NCI-H2227 (cell line): Measurements from ENCODE around the gene LMOD2.
"Not testable (repeated sequence)": the region's sequence is repeated elsewhere in the genome, so short reads cannot be mapped to it uniquely, and the experiment has no call there.

ENCODE experiments used
- DNase-seq: peaks from one replicate; lab custom pipeline; 2025; ENCODE audit not compliant: unreplicated experiment; lab: John Stamatoyannopoulos, UW

Gene LMOD2

GRCh38 chr7:123655614-123656013 is at the start of gene LMOD2:
LMOD2 (plus strand) TSS chr7:123655866; CDS start chr7:123655964, 98 bp downstream.
- DNase-seq, result no peak

GRCh38 chr7:123607423-123607975 is 48.2 kb upstream of the LMOD2 start:
- DNase-seq, result no peak

GRCh38 chr7:123608991-123609882 is 46.4 kb upstream of the LMOD2 start:
- no peak for DNase-seq

GRCh38 chr7:123609883-123610239 is 45.8 kb upstream of the LMOD2 start:
- DNase-seq, result no peak

GRCh38 chr7:123612024-123612423 is 43.6 kb upstream of the LMOD2 start:
- no peak for DNase-seq

- DNase-seq, result no peak
Observed at GRCh38 chr7:123615344-123615743, 40.3 kb upstream of the LMOD2 start.

GRCh38 chr7:123616223-123616622 is 39.4 kb upstream of the LMOD2 start:
- no peak for DNase-seq

- no peak for DNase-seq
Observed at GRCh38 chr7:123621707-123622106, 34.0 kb upstream of the LMOD2 start.

- peak; percentile 39 for DNase-seq
Observed at GRCh38 chr7:123622660-123623386, 32.8 kb upstream of the LMOD2 start.

- peak; percentile 78 for DNase-seq
Observed at GRCh38 chr7:123624527-123625183, 31.0 kb upstream of the LMOD2 start.

GRCh38 chr7:123625254-123625653 is 30.4 kb upstream of the LMOD2 start:
- no peak for DNase-seq

GRCh38 chr7:123627851-123628250 is 27.8 kb upstream of the LMOD2 start:
- no peak for DNase-seq

GRCh38 chr7:123628829-123629228 is 26.8 kb upstream of the LMOD2 start:
- no peak for DNase-seq

GRCh38 chr7:123629281-123629680 is 26.4 kb upstream of the LMOD2 start:
- DNase-seq, result no peak

- no peak for DNase-seq
Observed at GRCh38 chr7:123632808-123633207, 22.9 kb upstream of the LMOD2 start.

- no peak for DNase-seq
Observed at GRCh38 chr7:123633553-123633952, 22.1 kb upstream of the LMOD2 start.

- not testable (repeated sequence) for DNase-seq
Observed at GRCh38 chr7:123634011-123634573, 21.6 kb upstream of the LMOD2 start.

GRCh38 chr7:123635551-123636359 is 19.9 kb upstream of the LMOD2 start:
- peak; percentile 23 for DNase-seq

GRCh38 chr7:123637203-123637602 is 18.5 kb upstream of the LMOD2 start:
- DNase-seq, result peak; percentile 7

- no peak for DNase-seq
Observed at GRCh38 chr7:123637878-123638277, 17.8 kb upstream of the LMOD2 start.
